ENCODE measurements around the gene TRIM49D2. TPM values are rescaled to one million over a fixed set of nuclear protein-coding genes. Genes with fewer than 3 reads are reported as not detected.

Gene TRIM49D2
- total and polyA plus RNA-seq, 2 of the 8 experiments (the other 6 are each of a cell fraction or from before 2014, with no cell fraction given) = not detected

Small RNAs within 50 kb of the gene (small RNA-seq; reads per million reads assigned to genes)
- not detected for gene AP004607.1 (ENCODE audit: insufficient read depth)

Other genes with a start within 250 kb of the TRIM49D2 start
- gene TRIM77, start 213.8 kb upstream of the TRIM49D2 start, total RNA-seq (2021; fragmentation: NEBNext Ultra II Directional; extraction: Animal tissue kit (Norgen Biotek cat#: 25700)) = not detected in 2 replicates
- gene TRIM77, start 213.8 kb upstream of the TRIM49D2 start, polyA plus RNA-seq (2011; rRNA removed) = not detected in 2 replicates
- gene TRIM49, start 115.5 kb upstream of the TRIM49D2 start, total RNA-seq (2021; fragmentation: NEBNext Ultra II Directional; extraction: Animal tissue kit (Norgen Biotek cat#: 25700)) = not detected in 2 replicates
- not detected in 2 replicates for gene TRIM49, start 115.5 kb upstream of the TRIM49D2 start, polyA plus RNA-seq (2011; rRNA removed)
- not detected in 2 replicates for gene TRIM64B, start 45.6 kb upstream of the TRIM49D2 start, total RNA-seq (2021; fragmentation: NEBNext Ultra II Directional; extraction: Animal tissue kit (Norgen Biotek cat#: 25700))
- gene TRIM64B, start 45.6 kb upstream of the TRIM49D2 start, polyA plus RNA-seq (2011; rRNA removed) = not detected in 2 replicates
- not detected in 2 replicates for gene TRIM49D1, start 1.8 kb upstream of the TRIM49D2 start, total RNA-seq (2021; fragmentation: NEBNext Ultra II Directional; extraction: Animal tissue kit (Norgen Biotek cat#: 25700))
- not detected in 2 replicates for gene TRIM49D1, start 1.8 kb upstream of the TRIM49D2 start, polyA plus RNA-seq (2011; rRNA removed)
- gene TRIM64, start 42.0 kb downstream of the TRIM49D2 start, total RNA-seq (2021; fragmentation: NEBNext Ultra II Directional; extraction: Animal tissue kit (Norgen Biotek cat#: 25700)) = not detected in 2 replicates
- gene TRIM64, start 42.0 kb downstream of the TRIM49D2 start, polyA plus RNA-seq (2011; rRNA removed) = not detected in 2 replicates
- gene TRIM49C, start 107.0 kb downstream of the TRIM49D2 start, total RNA-seq (2021; fragmentation: NEBNext Ultra II Directional; extraction: Animal tissue kit (Norgen Biotek cat#: 25700)) = not detected in 2 replicates
- not detected in 2 replicates for gene TRIM49C, start 107.0 kb downstream of the TRIM49D2 start, polyA plus RNA-seq (2011; rRNA removed)
- not detected in 2 replicates for gene UBTFL1, start 161.9 kb downstream of the TRIM49D2 start, total RNA-seq (2021; fragmentation: NEBNext Ultra II Directional; extraction: Animal tissue kit (Norgen Biotek cat#: 25700))
- gene UBTFL1, start 161.9 kb downstream of the TRIM49D2 start, polyA plus RNA-seq (2011; rRNA removed) = not detected in 2 replicates
- 3.9 and 4.1 TPM in 2 replicates for gene NAALAD2, start 210.6 kb downstream of the TRIM49D2 start, total RNA-seq (2021; fragmentation: NEBNext Ultra II Directional; extraction: Animal tissue kit (Norgen Biotek cat#: 25700))
- gene NAALAD2, start 210.6 kb downstream of the TRIM49D2 start, polyA plus RNA-seq (2011; rRNA removed) = 2.1 and 2.6 TPM in 2 replicates

All from H1 (cell line).